Astrocyte (in vitro differentiated cells and primary cell): ENCODE measurements around the gene ITPK1. TPM values are rescaled to one million over a fixed set of nuclear protein-coding genes. Genes with fewer than 3 reads are reported as not detected.

Experiments
- DNase-seq: peaks from one replicate; pipeline ENCODE4 v3.0.0-alpha.2; 2010; ENCODE audit warnings: low read depth
- FAIRE-seq: peaks from 2 replicates; lab custom pipeline; 2011; peaks lifted over from hg19 to GRCh38; lab: Jason Lieb, UNC
- H2AFZ ChIP-seq: 2 replicates; pipeline ENCODE4 v1.6.0; 2012; ENCODE audit warnings: low read depth, low read length, inconsistent platforms
- H3K27ac ChIP-seq: 2 replicates; pipeline ENCODE4 v1.5.1; 2011; ENCODE audit warnings: low read depth, low read length, inconsistent platforms
- H3K27me3 ChIP-seq: 2 replicates; pipeline ENCODE4 v1.6.0; 2011; ENCODE audit warnings: low read length, inconsistent platforms; ENCODE audit not compliant: insufficient read depth
- H3K36me3 ChIP-seq: 2 replicates; pipeline ENCODE4 v1.5.1; 2011; ENCODE audit warnings: low read length, inconsistent platforms; ENCODE audit not compliant: insufficient read depth
- H3K4me1 ChIP-seq: 2 replicates; pipeline ENCODE4 v1.5.1; 2011; ENCODE audit warnings: low read length, inconsistent platforms; ENCODE audit not compliant: insufficient read depth
- H3K4me2 ChIP-seq: 2 replicates; pipeline ENCODE4 v1.6.0; 2012; ENCODE audit warnings: low read length, inconsistent platforms
- H3K4me3 ChIP-seq: 2 replicates; pipeline ENCODE4 v1.5.1; 2011; ENCODE audit warnings: low read depth, mild to moderate bottlenecking, low read length, inconsistent platforms; ENCODE audit not compliant: insufficient read depth
- H3K79me2 ChIP-seq: 2 replicates; pipeline ENCODE4 v1.6.0; 2012; ENCODE audit warnings: mild to moderate bottlenecking, low read length, inconsistent platforms; ENCODE audit not compliant: insufficient read depth
- H3K9ac ChIP-seq: 2 replicates; pipeline ENCODE4 v1.6.0; 2012; ENCODE audit warnings: mild to moderate bottlenecking, low read length, inconsistent platforms
- H3K9me3 ChIP-seq: 2 replicates; pipeline ENCODE4 v1.5.1; 2012; ENCODE audit warnings: low read depth, mild to moderate bottlenecking, low read length, inconsistent platforms; ENCODE audit not compliant: insufficient read depth
- H4K20me1 ChIP-seq: 2 replicates; pipeline ENCODE4 v1.6.0; 2012; ENCODE audit warnings: low read length, inconsistent platforms; ENCODE audit not compliant: insufficient read depth
- H3K27ac Mint-ChIP-seq: one replicate; pipeline ENCODE4 v1.8.0; 2021; ENCODE audit warnings: mild to moderate bottlenecking, mixed read lengths; ENCODE audit not compliant: unreplicated experiment
- H3K27me3 Mint-ChIP-seq: one replicate; pipeline ENCODE4 v1.8.0; 2021; ENCODE audit warnings: low read depth, mixed read lengths; ENCODE audit not compliant: unreplicated experiment
- H3K36me3 Mint-ChIP-seq: one replicate; pipeline ENCODE4 v1.8.0; 2021; ENCODE audit warnings: low read depth, mixed read lengths; ENCODE audit not compliant: unreplicated experiment
- H3K4me1 Mint-ChIP-seq: one replicate; pipeline ENCODE4 v1.8.0; 2021; ENCODE audit warnings: low read depth, mixed read lengths; ENCODE audit not compliant: unreplicated experiment
- H3K4me3 Mint-ChIP-seq: one replicate; pipeline ENCODE4 v1.8.0; 2021; ENCODE audit warnings: mild to moderate bottlenecking, moderate library complexity, mixed read lengths; ENCODE audit not compliant: unreplicated experiment
- H3K9me3 Mint-ChIP-seq: one replicate; pipeline ENCODE4 v1.8.0; 2021; ENCODE audit warnings: mild to moderate bottlenecking, mixed read lengths; ENCODE audit not compliant: unreplicated experiment
- CTCF ChIP-seq: IDR thresholded peaks from 2 replicates; pipeline ENCODE4 v1.5.1; 2011; ENCODE audit warnings: low read depth, mild to moderate bottlenecking, inconsistent platforms, low read length, moderate library complexity; ENCODE audit not compliant: insufficient read depth
- EZH2 ChIP-seq: IDR thresholded peaks from 2 replicates; pipeline ENCODE4 v1.6.1; 2012; ENCODE audit warnings: mild to moderate bottlenecking, low read length, inconsistent platforms; ENCODE audit not compliant: insufficient read depth
- total RNA-seq: library from RNA; stranded (reverse); gene quantifications from 2 replicates; pipeline ENCODE4 v1.2.1, GENCODE V29; 2021

ITPK1 gene
- total RNA-seq, 1 donor from 2014 or later = 13.0 TPM

GRCh38 chr14:93024493-93024892 lies 91.2 kb downstream of the ITPK1 start:
- Histone ChIP-seq H3K9me3 (no peaks in the 10 kb centered on the region), H3K27me3 (no peaks in the 10 kb centered on the region), H4K20me1 (peaks cover 28% of the 10 kb centered on the region), H2AFZ (no peak overlapping the region), H3K4me2 (no peak overlapping the region), H3K9ac (no peak overlapping the region), H3K4me1 (no peaks in the 10 kb centered on the region), H3K79me2 (no peaks in the 10 kb centered on the region), H3K4me3 (no peak overlapping the region), H3K36me3 (no peaks in the 10 kb centered on the region), H3K27ac (no peak overlapping the region)
- TF ChIP-seq EZH2 (no peak), CTCF (no peak)
- Mint-ChIP-seq H3K9me3 (no peaks in the 10 kb centered on the region), H3K27me3 (peaks cover 41% of the 10 kb centered on the region), H3K4me1 (no peaks in the 10 kb centered on the region), H3K4me3 (no peak overlapping the region), H3K27ac (no peak overlapping the region), H3K36me3 (peaks cover 4% of the 10 kb centered on the region)
- no peak for DNase-seq
- no peak for FAIRE-seq

DNA sequence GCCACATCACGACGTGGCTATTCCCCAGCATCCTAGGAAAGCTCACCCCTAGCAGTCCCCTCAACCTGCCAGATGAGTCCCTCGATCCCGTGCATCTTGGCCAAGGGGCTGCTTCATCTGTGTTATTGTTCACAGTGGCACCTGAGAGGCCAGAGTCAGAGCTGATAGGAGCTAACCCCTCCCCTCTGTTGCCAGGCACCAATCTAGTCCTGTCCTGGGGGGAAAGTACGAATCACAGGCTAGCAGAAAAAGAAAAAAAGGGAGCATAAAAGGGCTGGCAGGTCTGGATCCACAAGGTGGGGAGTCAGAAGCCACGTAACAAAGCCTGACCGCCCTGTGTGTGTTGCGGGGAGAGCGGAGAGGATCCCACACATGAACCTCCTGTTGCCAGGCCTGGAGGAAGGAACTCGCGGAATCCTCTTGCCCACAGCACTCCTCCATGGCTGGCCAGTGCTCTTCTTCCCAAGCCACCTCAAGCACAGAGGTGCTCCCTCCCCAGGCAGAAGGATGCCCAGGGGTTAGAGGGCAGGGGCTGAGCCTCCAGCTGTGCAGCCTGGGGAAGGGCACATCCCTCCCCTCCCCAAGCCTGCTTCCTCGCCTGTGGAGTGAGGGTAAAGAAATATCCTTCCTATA lies 91.8 kb downstream of the ITPK1 start:
- FAIRE-seq (no peak), DNase-seq (no peak)
- peaks cover 32% of the 10 kb centered on the region for H4K20me1 ChIP-seq
- no peak overlapping the region for H3K27ac ChIP-seq
- H3K4me3 ChIP-seq = no peak overlapping the region
- Mint-ChIP-seq H3K27ac (no peak overlapping the region), H3K36me3 (peaks cover 4% of the 10 kb centered on the region), H3K4me3 (no peak overlapping the region), H3K4me1 (no peaks in the 10 kb centered on the region), H3K9me3 (no peaks in the 10 kb centered on the region), H3K27me3 (peaks cover 38% of the 10 kb centered on the region)
- H3K27me3 ChIP-seq = no peaks in the 10 kb centered on the region
- no peak overlapping the region for H3K4me2 ChIP-seq
- no peak overlapping the region for H2AFZ ChIP-seq
- H3K4me1 ChIP-seq = no peaks in the 10 kb centered on the region
- H3K79me2 ChIP-seq = no peaks in the 10 kb centered on the region
- H3K9ac ChIP-seq = no peak overlapping the region
- TF ChIP-seq EZH2 (no peak), CTCF (no peak)
- no peaks in the 10 kb centered on the region for H3K36me3 ChIP-seq
- no peaks in the 10 kb centered on the region for H3K9me3 ChIP-seq

GRCh38 chr14:93023039-93023438 lies 92.7 kb downstream of the ITPK1 start:
- Mint-ChIP-seq H3K4me1 (peaks cover 1% of the 10 kb centered on the region), H3K27ac (no peak overlapping the region), H3K4me3 (no peak overlapping the region), H3K36me3 (peaks cover 1% of the 10 kb centered on the region), H3K9me3 (no peaks in the 10 kb centered on the region), H3K27me3 (peaks cover 37% of the 10 kb centered on the region)
- H3K4me1 ChIP-seq = no peaks in the 10 kb centered on the region
- H3K4me2 ChIP-seq = no peak overlapping the region
- no peak overlapping the region for H3K4me3 ChIP-seq
- no peak for FAIRE-seq
- H3K9me3 ChIP-seq = no peaks in the 10 kb centered on the region
- no peak overlapping the region for H3K9ac ChIP-seq
- peaks cover 29% of the 10 kb centered on the region for H4K20me1 ChIP-seq
- DNase-seq = no peak
- H2AFZ ChIP-seq = no peak overlapping the region
- TF ChIP-seq EZH2 (no peak), CTCF (no peak)
- no peak overlapping the region for H3K27ac ChIP-seq
- no peaks in the 10 kb centered on the region for H3K27me3 ChIP-seq
- H3K79me2 ChIP-seq = no peaks in the 10 kb centered on the region
- no peaks in the 10 kb centered on the region for H3K36me3 ChIP-seq
